T-cell (primary cell): ENCODE results near the gene SOD3. TPM values are rescaled to one million over a fixed set of nuclear protein-coding genes. Genes with fewer than 3 reads are reported as not detected.

Experiments
- ATAC-seq, 4 experiments: fragments of 200-7000 bp in 3 of 4; fragments of 150-1000 bp in 1 of 4; cut with Tn5 transposase; replicated peaks in 1 of 4; 1 replicate in 3 of 4; 2 replicates in 1 of 4; pipeline ENCODE4 v1.10.0; 2021; ENCODE audit warnings: moderate library complexity in 3 of 4, mild to moderate bottlenecking in 2 of 4, moderate number of reproducible peaks in 1 of 4
- CTCF ChIA-PET, 2 donors: fragments of 300-600 bp; sonication (Branson Sonifier 250); formaldehyde crosslinking; loops; one replicate each; lab custom pipeline; 2022; ENCODE audit warnings: antibody characterized with exemption in 2 of 2; lab: Charles Lee
- POLR2A ChIA-PET, 2 donors: fragments of 300-600 bp; sonication (Branson Sonifier 250); formaldehyde crosslinking; loops; one replicate each; lab custom pipeline; 2022; ENCODE audit warnings: antibody characterized with exemption in 2 of 2; lab: Charles Lee
- DNase-seq, 35 experiments: peaks; one replicate each; pipeline versions ENCODE4 v3.0.0 to v3.0.0-alpha.2; 2013 to 2023
- H3K27ac ChIP-seq: one replicate; pipeline ENCODE4 v1.5.1; 2013; ENCODE audit warnings: low read length
- H3K27me3 ChIP-seq, 2 experiments: replicated peaks in 1 of 2; 1 replicate in 1 of 2; 2 replicates in 1 of 2; pipeline versions ENCODE4 v1.6.1 to v1.7.0; 2013; ENCODE audit warnings: low read length in 1 of 2, mixed read lengths in 1 of 2; ENCODE audit not compliant: control insufficient read depth in 2 of 2, insufficient read depth in 2 of 2; ENCODE audit errors: extremely low read depth in 1 of 2
- H3K36me3 ChIP-seq, 2 donors: 1 replicate in 1 of 2; 2 replicates in 1 of 2; pipeline versions ENCODE4 v1.6.1 to v1.7.0; 2013; ENCODE audit warnings: low read length in 1 of 2; ENCODE audit not compliant: control insufficient read depth in 2 of 2, insufficient read depth in 1 of 2; ENCODE audit errors: extremely low read depth in 1 of 2
- H3K4me1 ChIP-seq, 2 experiments: 1 replicate in 1 of 2; 2 replicates in 1 of 2; pipeline versions ENCODE4 v1.6.1 to v1.7.0; 2013; ENCODE audit warnings: low read length in 2 of 2, mixed read lengths in 1 of 2; ENCODE audit not compliant: insufficient read depth in 2 of 2, control insufficient read depth in 1 of 2; ENCODE audit errors: extremely low read depth in 1 of 2
- H3K4me3 ChIP-seq, 2 donors: 1 replicate in 1 of 2; 2 replicates in 1 of 2; pipeline versions ENCODE4 v1.5.1 to v1.7.0; 2013; ENCODE audit warnings: mild to moderate bottlenecking in 2 of 2, low read length in 1 of 2, moderate library complexity in 1 of 2; ENCODE audit not compliant: control insufficient read depth in 1 of 2; ENCODE audit errors: extremely low read depth in 1 of 2
- H3K9me3 ChIP-seq: 2 replicates; pipeline ENCODE4 v1.7.0; 2013
- H3K27ac Mint-ChIP-seq, 2 donors: one replicate each; pipeline ENCODE4 v1.8.0; 2020 to 2021; ENCODE audit warnings: mild to moderate bottlenecking in 2 of 2, mixed read lengths in 2 of 2
- H3K27me3 Mint-ChIP-seq, 2 donors: one replicate each; pipeline ENCODE4 v1.8.0; 2021 to 2022; ENCODE audit warnings: mixed read lengths in 2 of 2
- H3K36me3 Mint-ChIP-seq: one replicate; pipeline ENCODE4 v1.8.0; 2021; ENCODE audit warnings: mixed read lengths
- H3K4me1 Mint-ChIP-seq, 3 donors: one replicate each; pipeline ENCODE4 v1.8.0; 2020 to 2022; ENCODE audit warnings: mixed read lengths in 3 of 3, mild to moderate bottlenecking in 1 of 3
- H3K4me3 Mint-ChIP-seq, 3 donors: one replicate each; pipeline ENCODE4 v1.8.0; 2020 to 2022; ENCODE audit warnings: mild to moderate bottlenecking in 3 of 3, mixed read lengths in 3 of 3, moderate library complexity in 3 of 3
- H3K9me3 Mint-ChIP-seq, 3 donors: one replicate each; pipeline ENCODE4 v1.8.0; 2020 to 2022; ENCODE audit warnings: mixed read lengths in 3 of 3
- WGBS: methylation state at CpG from one replicate; pipeline ENCODE4 v1.1.5; 2013; ENCODE audit warnings: missing lambda C conversion rate; ENCODE audit not compliant: insufficient coverage; 5-methylcytosine and 5-hydroxymethylcytosine counted together
- total RNA-seq, 35 experiments: library from RNA in 6 of 35; stranded (reverse) in 6 of 35; fragments of 120-200 nt in 1 of 35; gene quantifications; one replicate each; pipeline versions ENCODE4 v1.2.1 to v1.2.4 and lab custom pipeline; 2013 to 2026

SOD3 gene
- total RNA-seq, 5 donors from 2014 or later (not counting 1 experiment from before 2014, with no cell fraction given) = 0.23 to 0.35 (median 0.28) TPM; not detected in 2

GRCh38 chr4:24780936-24781495 is 14.4 kb upstream of the SOD3 start:
- 94% methylated on average over 2 of the region's 2 CpGs for WGBS
- no peaks in the 10 kb centered on the region for H3K36me3 Mint-ChIP-seq
- CTCF ChIA-PET = no interaction called here

GRCh38 chr4:24781999-24782745 is 13.2 kb upstream of the SOD3 start:
- Histone ChIP-seq H3K36me3 (no peaks in the 10 kb centered on the region), H3K9me3 (no peaks in the 10 kb centered on the region), H3K27me3 (no peaks in the 10 kb centered on the region), H3K27ac (no peak overlapping the region), H3K4me1 (no peaks in the 10 kb centered on the region), H3K4me3 (no peak overlapping the region)
- WGBS = 29% methylated on average over 1 of the region's 6 CpGs
- peaks cover 0 to 3% (median 0%) of the 10 kb centered on the region in 3 donors for H3K9me3 Mint-ChIP-seq
- ChIA-PET POLR2A (no interaction called here), CTCF (no interaction called here)
- H3K4me1 Mint-ChIP-seq = no peaks in the 10 kb centered on the region
- no peak for ATAC-seq
- H3K36me3 Mint-ChIP-seq = no peaks in the 10 kb centered on the region
- H3K27ac Mint-ChIP-seq = no peak overlapping the region
- peaks cover 0 to 5% of the 10 kb centered on the region in 2 donors for H3K27me3 Mint-ChIP-seq
- H3K4me3 Mint-ChIP-seq = no peak overlapping the region
- no peak for DNase-seq

More at GRCh38 chr4:24780936-24781495, 14.4 kb upstream of the SOD3 start:
- Mint-ChIP-seq H3K27ac (no peak overlapping the region), H3K4me1 (no peaks in the 10 kb centered on the region), H3K4me3 (no peak overlapping the region), H3K27me3 (peaks cover 3 to 9% of the 10 kb centered on the region in 2 donors), H3K9me3 (peaks cover 0 to under 1% (median 0%) of the 10 kb centered on the region in 3 donors)
- POLR2A ChIA-PET = no interaction called here
- H3K27me3 ChIP-seq = no peaks in the 10 kb centered on the region
- DNase-seq (no peak), ATAC-seq (no peak)
- H3K4me3 ChIP-seq = no peak overlapping the region
- no peaks in the 10 kb centered on the region for H3K9me3 ChIP-seq
- H3K4me1 ChIP-seq = no peaks in the 10 kb centered on the region
- H3K27ac ChIP-seq = no peak overlapping the region
- H3K36me3 ChIP-seq = no peaks in the 10 kb centered on the region

GRCh38 chr4:24783506-24783905 is 11.9 kb upstream of the SOD3 start:
- Histone ChIP-seq H3K27me3 (no peaks in the 10 kb centered on the region), H3K27ac (no peak overlapping the region), H3K4me3 (no peak overlapping the region), H3K36me3 (no peaks in the 10 kb centered on the region), H3K9me3 (no peaks in the 10 kb centered on the region), H3K4me1 (no peaks in the 10 kb centered on the region)
- H3K36me3 Mint-ChIP-seq = no peaks in the 10 kb centered on the region
- no peak overlapping the region for H3K4me3 Mint-ChIP-seq
- ChIA-PET POLR2A (no interaction called here), CTCF (no interaction called here)
- ATAC-seq (no peak), DNase-seq (no peak)
- no peak overlapping the region for H3K27ac Mint-ChIP-seq
- WGBS = 80% methylated on average over 1 of the region's 3 CpGs
- H3K27me3 Mint-ChIP-seq = no peaks in the 10 kb centered on the region
- no peaks in the 10 kb centered on the region for H3K4me1 Mint-ChIP-seq
- peaks cover 0 to 5% (median 3%) of the 10 kb centered on the region in 3 donors for H3K9me3 Mint-ChIP-seq

GRCh38 chr4:24791043-24791442 is 4.3 kb upstream of the SOD3 start:
- Histone ChIP-seq H3K27ac (no peak overlapping the region), H3K36me3 (no peaks in the 10 kb centered on the region), H3K4me1 (no peaks in the 10 kb centered on the region), H3K4me3 (no peak overlapping the region), H3K9me3 (no peaks in the 10 kb centered on the region), H3K27me3 (peaks cover 0 to 5% of the 10 kb centered on the region in 2 experiments)
- Mint-ChIP-seq H3K27ac (no peak overlapping the region), H3K27me3 (peaks cover 9 to 12% of the 10 kb centered on the region in 2 donors), H3K4me3 (no peak overlapping the region), H3K4me1 (no peaks in the 10 kb centered on the region), H3K36me3 (no peaks in the 10 kb centered on the region), H3K9me3 (peaks cover 0 to 8% (median 3%) of the 10 kb centered on the region in 3 donors)
- no peak for ATAC-seq
- no peak for DNase-seq
- ChIA-PET POLR2A (no interaction called here), CTCF (no interaction called here)

- H3K4me3 Mint-ChIP-seq = no peak overlapping the region
- ChIA-PET CTCF (no interaction called here), POLR2A (no interaction called here)
- Histone ChIP-seq H3K4me3 (no peak overlapping the region), H3K9me3 (no peaks in the 10 kb centered on the region), H3K27ac (no peak overlapping the region), H3K36me3 (no peaks in the 10 kb centered on the region), H3K27me3 (peaks cover 0 to 5% of the 10 kb centered on the region in 2 experiments), H3K4me1 (no peaks in the 10 kb centered on the region)
- no CpG with 5 or more reads among the region's 4 CpGs for WGBS
- peaks cover 9 to 12% of the 10 kb centered on the region in 2 donors for H3K27me3 Mint-ChIP-seq
- DNase-seq (no peak), ATAC-seq (no peak)
- no peak overlapping the region for H3K27ac Mint-ChIP-seq
- no peaks in the 10 kb centered on the region for H3K4me1 Mint-ChIP-seq
- H3K9me3 Mint-ChIP-seq = peaks cover 0 to 8% (median 0%) of the 10 kb centered on the region in 3 donors
- no peaks in the 10 kb centered on the region for H3K36me3 Mint-ChIP-seq
Observed at GRCh38 chr4:24792552-24792951, 2.8 kb upstream of the SOD3 start.

- Mint-ChIP-seq H3K36me3 (no peaks in the 10 kb centered on the region), H3K4me1 (no peaks in the 10 kb centered on the region), H3K27me3 (peaks cover 16 to 19% of the 10 kb centered on the region in 2 donors), H3K27ac (no peak overlapping the region), H3K4me3 (no peak overlapping the region), H3K9me3 (peaks cover 0 to 6% (median 0%) of the 10 kb centered on the region in 3 donors)
- Histone ChIP-seq H3K4me1 (no peaks in the 10 kb centered on the region), H3K27me3 (peaks cover 0 to 9% of the 10 kb centered on the region in 2 experiments), H3K27ac (no peak overlapping the region), H3K4me3 (no peak overlapping the region), H3K36me3 (no peaks in the 10 kb centered on the region), H3K9me3 (no peaks in the 10 kb centered on the region)
- ChIA-PET POLR2A (interaction anchor here in 1 of 2 donors (0.5 to 0.6 kb wide), 2 partner anchors 351 to 1699 kb away, joined by 3 to 8 read pairs; no protein-coding TSS in a partner anchor), CTCF (interaction anchor here in 1 of 2 donors (0.6 kb wide), 1 partner anchor 539 kb away, joined by 5 read pairs; no protein-coding TSS in a partner anchor)
- DNase-seq (no peak), ATAC-seq (no peak)
- 70% methylated on average over 5 of the region's 8 CpGs for WGBS
Observed at GRCh38 chr4:24793219-24794005, 2.0 kb upstream of the SOD3 start.
